Activated naive CD4-positive, alpha-beta T cell treated with anti-CD3 and anti-CD28 coated beads for 36 hours (primary cell): ENCODE measurements around the gene KLHL29. TPM values are rescaled to one million over a fixed set of nuclear protein-coding genes. Genes with fewer than 3 reads are reported as not detected.

Experiments
- CTCF ChIA-PET: fragments of 350-600 bp; sonication (Branson Sonifier 250); formaldehyde crosslinking; loops from one replicate; lab custom pipeline; 2021; ENCODE audit warnings: antibody characterized with exemption; lab: Charles Lee
- DNase-seq: peaks from one replicate; pipeline ENCODE4 v3.0.0-alpha.2; 2020
- H3K27ac Mint-ChIP-seq: one replicate; pipeline ENCODE4 v1.8.0; 2021; ENCODE audit warnings: mild to moderate bottlenecking, mixed read lengths
- H3K27me3 Mint-ChIP-seq: one replicate; pipeline ENCODE4 v1.8.0; 2021; ENCODE audit warnings: low read depth, mixed read lengths
- H3K36me3 Mint-ChIP-seq: one replicate; pipeline ENCODE4 v1.8.0; 2021; ENCODE audit warnings: low read depth, mixed read lengths
- H3K4me1 Mint-ChIP-seq: one replicate; pipeline ENCODE4 v1.8.0; 2021; ENCODE audit warnings: low read depth, mixed read lengths
- H3K4me3 Mint-ChIP-seq: one replicate; pipeline ENCODE4 v1.8.0; 2021; ENCODE audit warnings: mild to moderate bottlenecking, moderate library complexity, mixed read lengths
- H3K9me3 Mint-ChIP-seq: one replicate; pipeline ENCODE4 v1.8.0; 2021; ENCODE audit warnings: mixed read lengths
- intact Hi-C: fragments of 100-400 bp; cut with micrococcal nuclease; formaldehyde crosslinking; loops from one replicate; pipeline ENCODE4 v1.15.1; 2023
- total RNA-seq, 2 experiments: library from RNA; stranded (reverse); gene quantifications; one replicate each; pipeline ENCODE4 v1.2.3, GENCODE V29; 2021

Gene KLHL29
- total RNA-seq, 2 experiments from 2014 or later, result 2.4 to 2.9 TPM

- Mint-ChIP-seq H3K9me3 (no peaks in the 10 kb centered on the region), H3K36me3 (no peaks in the 10 kb centered on the region), H3K4me1 (no peaks in the 10 kb centered on the region), H3K27ac (no peak overlapping the region), H3K4me3 (no peak overlapping the region), H3K27me3 (no peaks in the 10 kb centered on the region)
- intact Hi-C loops, result no loop called here
- CTCF ChIA-PET, result no interaction called here
- DNase-seq, result no peak
Observed at GRCh38 chr2:23592061-23592685, 207.2 kb downstream of the KLHL29 start.

GRCh38 chr2:23592898-23593751, 208.1 kb downstream of the KLHL29 start:
- Mint-ChIP-seq H3K4me1 (no peaks in the 10 kb centered on the region), H3K9me3 (no peaks in the 10 kb centered on the region), H3K36me3 (no peaks in the 10 kb centered on the region), H3K27me3 (no peaks in the 10 kb centered on the region), H3K4me3 (no peak overlapping the region), H3K27ac (no peak overlapping the region)
- CTCF ChIA-PET, result no interaction called here
- DNase-seq, result no peak
- intact Hi-C loops, result no loop called here

- no peaks in the 10 kb centered on the region for H3K9me3 Mint-ChIP-seq
- H3K27ac Mint-ChIP-seq, result no peak overlapping the region
- no peak overlapping the region for H3K4me3 Mint-ChIP-seq
- H3K36me3 Mint-ChIP-seq, result no peaks in the 10 kb centered on the region
- no peak for DNase-seq
- H3K27me3 Mint-ChIP-seq, result no peaks in the 10 kb centered on the region
- intact Hi-C loops, result no loop called here
- no peaks in the 10 kb centered on the region for H3K4me1 Mint-ChIP-seq
- CTCF ChIA-PET, result no interaction called here
Observed at GRCh38 chr2:23593752-23594459, 208.9 kb downstream of the KLHL29 start.

- Mint-ChIP-seq H3K36me3 (no peaks in the 10 kb centered on the region), H3K4me1 (no peaks in the 10 kb centered on the region), H3K27me3 (no peaks in the 10 kb centered on the region), H3K9me3 (no peaks in the 10 kb centered on the region), H3K27ac (no peak overlapping the region), H3K4me3 (no peak overlapping the region)
- intact Hi-C loops, result no loop called here
- no peak for DNase-seq
- CTCF ChIA-PET, result no interaction called here
Observed at GRCh38 chr2:23594460-23594825, 209.5 kb downstream of the KLHL29 start.

GRCh38 chr2:23595021-23595420, 210.0 kb downstream of the KLHL29 start:
- H3K27ac Mint-ChIP-seq, result no peak overlapping the region
- DNase-seq, result no peak
- H3K36me3 Mint-ChIP-seq, result no peaks in the 10 kb centered on the region
- no peak overlapping the region for H3K4me3 Mint-ChIP-seq
- H3K9me3 Mint-ChIP-seq, result no peaks in the 10 kb centered on the region
- no peaks in the 10 kb centered on the region for H3K4me1 Mint-ChIP-seq
- H3K27me3 Mint-ChIP-seq, result no peaks in the 10 kb centered on the region
- intact Hi-C loops, result no loop called here
- CTCF ChIA-PET, result no interaction called here

GRCh38 chr2:23595601-23596251, 210.7 kb downstream of the KLHL29 start:
- CTCF ChIA-PET, result no interaction called here
- intact Hi-C loops, result no loop called here
- no peaks in the 10 kb centered on the region for H3K9me3 Mint-ChIP-seq

GRCh38 chr2:23596316-23596885, 211.4 kb downstream of the KLHL29 start:
- CTCF ChIA-PET, result no interaction called here
- no peaks in the 10 kb centered on the region for H3K9me3 Mint-ChIP-seq
- H3K27ac Mint-ChIP-seq, result no peak overlapping the region
- H3K27me3 Mint-ChIP-seq, result no peaks in the 10 kb centered on the region
- H3K4me1 Mint-ChIP-seq, result no peaks in the 10 kb centered on the region
- intact Hi-C loops, result no loop called here
- DNase-seq, result no peak
- no peaks in the 10 kb centered on the region for H3K36me3 Mint-ChIP-seq
- H3K4me3 Mint-ChIP-seq, result no peak overlapping the region

More at GRCh38 chr2:23595601-23596251, 210.7 kb downstream of the KLHL29 start:
- H3K4me1 Mint-ChIP-seq, result no peaks in the 10 kb centered on the region
- DNase-seq, result no peak
- no peaks in the 10 kb centered on the region for H3K36me3 Mint-ChIP-seq
- H3K4me3 Mint-ChIP-seq, result no peak overlapping the region
- no peak overlapping the region for H3K27ac Mint-ChIP-seq
- no peaks in the 10 kb centered on the region for H3K27me3 Mint-ChIP-seq

- Mint-ChIP-seq H3K9me3 (no peaks in the 10 kb centered on the region), H3K36me3 (no peaks in the 10 kb centered on the region), H3K27ac (no peak overlapping the region), H3K4me1 (no peaks in the 10 kb centered on the region), H3K4me3 (no peak overlapping the region), H3K27me3 (no peaks in the 10 kb centered on the region)
- CTCF ChIA-PET, result no interaction called here
- DNase-seq, result no peak
- intact Hi-C loops, result no loop called here
Observed at GRCh38 chr2:23597687-23598086, 212.7 kb downstream of the KLHL29 start.

- Mint-ChIP-seq H3K27me3 (no peaks in the 10 kb centered on the region), H3K4me3 (no peak overlapping the region), H3K27ac (no peak overlapping the region), H3K4me1 (no peaks in the 10 kb centered on the region), H3K36me3 (no peaks in the 10 kb centered on the region), H3K9me3 (no peaks in the 10 kb centered on the region)
- CTCF ChIA-PET, result no interaction called here
- no peak for DNase-seq
- intact Hi-C loops, result no loop called here
Observed at GRCh38 chr2:23599006-23599405, 214.0 kb downstream of the KLHL29 start.

GRCh38 chr2:23599667-23600066, 214.7 kb downstream of the KLHL29 start:
- Mint-ChIP-seq H3K36me3 (no peaks in the 10 kb centered on the region), H3K9me3 (no peaks in the 10 kb centered on the region), H3K4me3 (no peak overlapping the region), H3K4me1 (no peaks in the 10 kb centered on the region), H3K27me3 (no peaks in the 10 kb centered on the region), H3K27ac (no peak overlapping the region)
- intact Hi-C loops, result no loop called here
- no peak for DNase-seq
- CTCF ChIA-PET, result no interaction called here

- CTCF ChIA-PET, result no interaction called here
- DNase-seq, result no peak
- Mint-ChIP-seq H3K27me3 (no peaks in the 10 kb centered on the region), H3K9me3 (peaks cover 1% of the 10 kb centered on the region), H3K27ac (no peak overlapping the region), H3K36me3 (no peaks in the 10 kb centered on the region), H3K4me1 (no peaks in the 10 kb centered on the region), H3K4me3 (no peak overlapping the region)
- intact Hi-C loops, result no loop called here
Observed at GRCh38 chr2:23600346-23600745, 215.4 kb downstream of the KLHL29 start.

GRCh38 chr2:23601301-23601965, 216.5 kb downstream of the KLHL29 start:
- no peak for DNase-seq
- H3K27me3 Mint-ChIP-seq, result no peaks in the 10 kb centered on the region
- CTCF ChIA-PET, result no interaction called here

More at GRCh38 chr2:23601301-23601965, 216.5 kb downstream of the KLHL29 start:
- Mint-ChIP-seq H3K4me1 (no peaks in the 10 kb centered on the region), H3K9me3 (peaks cover 8% of the 10 kb centered on the region), H3K36me3 (peaks cover 2% of the 10 kb centered on the region), H3K27ac (no peak overlapping the region), H3K4me3 (no peak overlapping the region)
- intact Hi-C loops, result no loop called here
